ENCODE results near the gene EIF4G3. TPM values are rescaled to one million over a fixed set of nuclear protein-coding genes. Genes with fewer than 3 reads are reported as not detected.

Gene EIF4G3
- total RNA-seq, 1 experiment from 2014 or later, result 72.0 TPM

GRCh38 chr1:21156019-21156418 is 20.7 kb downstream of the EIF4G3 start:
- Histone ChIP-seq H3K56ac (ENCODE audit: insufficient read length, low read depth, low read length) (no peak overlapping the region), H3K9ac (ENCODE audit: extremely low read depth, insufficient read length, low read length) (no peak overlapping the region), H3K4me2 (ENCODE audit: insufficient read depth, insufficient read length, low read length) (no peak overlapping the region), H3K79me2 (ENCODE audit: insufficient read depth, low read length) (peaks cover 4% of the 10 kb centered on the region; the same call in 1 of the 2 replicates), H4K5ac (ENCODE audit: insufficient read length, low read depth, low read length) (no peak overlapping the region), H2BK20ac (ENCODE audit: low read depth, low read length, poor library complexity, severe bottlenecking) (no peak overlapping the region), H4K20me1 (ENCODE audit: control insufficient read depth, insufficient read depth, insufficient read length) (no peaks in the 10 kb centered on the region), H3K27ac (ENCODE audit: insufficient read length, low read depth, low read length) (no peak overlapping the region), H3K14ac (ENCODE audit: insufficient read depth, low read length) (no peak overlapping the region), H2BK120ac (ENCODE audit: low read depth, low read length, poor library complexity, severe bottlenecking) (no peak overlapping the region), H3K23me2 (ENCODE audit: insufficient read length, low read depth, low read length, poor library complexity, severe bottlenecking) (no peaks in the 10 kb centered on the region), H4K91ac (ENCODE audit: insufficient read length, low read depth, low read length) (no peak overlapping the region), H2BK5ac (ENCODE audit: insufficient read length, low read length) (no peak overlapping the region), H3K4me1 (ENCODE audit: insufficient read depth, low read length) (no peaks in the 10 kb centered on the region), H3K27me3 (ENCODE audit: insufficient read depth, low read length) (no peaks in the 10 kb centered on the region), H2AFZ (ENCODE audit: low read length) (no peak overlapping the region), H3K9me3 (ENCODE audit: control insufficient read depth, low read depth, low read length) (no peaks in the 10 kb centered on the region), H4K8ac (replicated peaks; ENCODE audit: insufficient read length, low read depth, low read length) (no peak overlapping the region), H3K4ac (ENCODE audit: low read depth, low read length) (no peak overlapping the region), H3K23ac (ENCODE audit: insufficient read length, low read depth, low read length) (no peak overlapping the region), H3T11ph (ENCODE audit: low read length) (no peak overlapping the region), H2BK12ac (ENCODE audit: insufficient read length, low read depth, low read length) (no peak overlapping the region), H3K79me1 (ENCODE audit: insufficient read depth, low read depth, low read length, poor library complexity, severe bottlenecking) (no peaks in the 10 kb centered on the region), H2BK15ac (ENCODE audit: low read depth, low read length) (no peak overlapping the region), H2AK5ac (ENCODE audit: insufficient read length, low read length) (no peak overlapping the region), H3K18ac (ENCODE audit: insufficient read length, low read depth, low read length) (no peak overlapping the region)
- no peak for DNase-seq
- no CpG with 5 or more reads among the region's 6 CpGs for WGBS (ENCODE audit: extremely low coverage, insufficient read length, low lambda C conversion rate)
- H3K27ac Mint-ChIP-seq, result peak overlapping the region in 1 of 3 experiments; percentile 2; a peak in 1 of 7 replicates
- H3K4me3 Mint-ChIP-seq, result no peak overlapping the region
- TF ChIP-seq, protein P1, sequence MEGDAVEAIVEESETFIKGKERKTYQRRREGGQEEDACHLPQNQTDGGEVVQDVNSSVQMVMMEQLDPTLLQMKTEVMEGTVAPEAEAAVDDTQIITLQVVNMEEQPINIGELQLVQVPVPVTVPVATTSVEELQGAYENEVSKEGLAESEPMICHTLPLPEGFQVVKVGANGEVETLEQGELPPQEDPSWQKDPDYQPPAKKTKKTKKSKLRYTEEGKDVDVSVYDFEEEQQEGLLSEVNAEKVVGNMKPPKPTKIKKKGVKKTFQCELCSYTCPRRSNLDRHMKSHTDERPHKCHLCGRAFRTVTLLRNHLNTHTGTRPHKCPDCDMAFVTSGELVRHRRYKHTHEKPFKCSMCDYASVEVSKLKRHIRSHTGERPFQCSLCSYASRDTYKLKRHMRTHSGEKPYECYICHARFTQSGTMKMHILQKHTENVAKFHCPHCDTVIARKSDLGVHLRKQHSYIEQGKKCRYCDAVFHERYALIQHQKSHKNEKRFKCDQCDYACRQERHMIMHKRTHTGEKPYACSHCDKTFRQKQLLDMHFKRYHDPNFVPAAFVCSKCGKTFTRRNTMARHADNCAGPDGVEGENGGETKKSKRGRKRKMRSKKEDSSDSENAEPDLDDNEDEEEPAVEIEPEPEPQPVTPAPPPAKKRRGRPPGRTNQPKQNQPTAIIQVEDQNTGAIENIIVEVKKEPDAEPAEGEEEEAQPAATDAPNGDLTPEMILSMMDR (conservative IDR thresholded peaks at IDR 0.05), result no peak
- H3K27me3 Mint-ChIP-seq (ENCODE audit: low read depth), result no peaks in the 10 kb centered on the region
- H3K36me3 Mint-ChIP-seq (ENCODE audit: insufficient read depth in 1 of 3, low read depth in 3 of 3), result peaks cover 0 to 19% (median 15%) of the 10 kb centered on the region in 3 experiments; a peak in 5 of 7 replicates
- peaks cover 4 to 6% of the 10 kb centered on the region in 2 experiments; a peak in 3 of 4 replicates for H3K4me1 Mint-ChIP-seq
- H3K9me3 Mint-ChIP-seq, result no peaks in the 10 kb centered on the region
